ENCODE measurements around the gene SPG7.

SPG7 gene

GRCh38 chr16:89602952-89603590 is 94.9 kb downstream of the SPG7 start:
- no peaks in the 10 kb centered on the region for H3K27me3 ChIP-seq (replicated peaks)
- H3K36me3 ChIP-seq (replicated peaks): no peaks in the 10 kb centered on the region
- no peak for TF ChIP-seq CTCF (IDR thresholded peaks at IDR 0.05; ENCODE audit: low read depth, low read length, missing control alignments)
- in situ Hi-C loops (cut with HindIII; ENCODE audit: low pct_ligation_motif_present, low sequenced_read_pairs): no loop called here
- H3K27ac ChIP-seq: peak overlapping the region; percentile 95
- H3K4me3 ChIP-seq (ENCODE audit: low read depth, low read length): no peak overlapping the region
- DNase-seq: no peak

DNA sequence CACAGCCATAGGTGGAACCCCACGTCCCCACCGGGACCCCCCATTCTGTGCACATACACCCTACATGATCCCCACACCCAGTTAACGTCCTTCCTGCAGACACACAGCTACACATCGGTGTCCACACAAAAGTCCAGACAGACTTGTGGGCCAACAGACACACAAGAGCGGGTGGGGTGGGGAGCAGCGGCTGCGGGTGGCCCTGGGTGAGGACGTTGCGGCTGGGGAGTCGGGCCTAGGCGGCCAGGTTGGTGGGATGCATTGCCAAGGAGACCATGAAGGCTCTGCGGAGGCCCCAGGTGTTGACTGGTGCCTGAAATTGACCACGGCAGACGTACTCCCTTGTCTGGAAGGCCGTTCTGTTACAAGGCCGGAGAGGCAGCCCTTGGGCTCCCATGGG is 96.6 kb downstream of the SPG7 start:
- Histone ChIP-seq H3K27me3 (replicated peaks) (no peaks in the 10 kb centered on the region), H3K27ac (no peak overlapping the region), H3K36me3 (replicated peaks) (no peaks in the 10 kb centered on the region), H3K4me3 (ENCODE audit: low read depth, low read length) (no peak overlapping the region)
- no peak for DNase-seq
- no peak for TF ChIP-seq CTCF (IDR thresholded peaks at IDR 0.05; ENCODE audit: low read depth, low read length, missing control alignments)
- in situ Hi-C loops (cut with HindIII; ENCODE audit: low pct_ligation_motif_present, low sequenced_read_pairs): no loop called here

GRCh38 chr16:89605186-89605970 is 97.2 kb downstream of the SPG7 start:
- Histone ChIP-seq H3K36me3 (replicated peaks) (no peaks in the 10 kb centered on the region), H3K27me3 (replicated peaks) (no peaks in the 10 kb centered on the region), H3K27ac (no peak overlapping the region), H3K4me3 (ENCODE audit: low read depth, low read length) (no peak overlapping the region)
- no peak for DNase-seq
- in situ Hi-C loops (cut with HindIII; ENCODE audit: low pct_ligation_motif_present, low sequenced_read_pairs): no loop called here
- no peak for TF ChIP-seq CTCF (IDR thresholded peaks at IDR 0.05; ENCODE audit: low read depth, low read length, missing control alignments)

DNA sequence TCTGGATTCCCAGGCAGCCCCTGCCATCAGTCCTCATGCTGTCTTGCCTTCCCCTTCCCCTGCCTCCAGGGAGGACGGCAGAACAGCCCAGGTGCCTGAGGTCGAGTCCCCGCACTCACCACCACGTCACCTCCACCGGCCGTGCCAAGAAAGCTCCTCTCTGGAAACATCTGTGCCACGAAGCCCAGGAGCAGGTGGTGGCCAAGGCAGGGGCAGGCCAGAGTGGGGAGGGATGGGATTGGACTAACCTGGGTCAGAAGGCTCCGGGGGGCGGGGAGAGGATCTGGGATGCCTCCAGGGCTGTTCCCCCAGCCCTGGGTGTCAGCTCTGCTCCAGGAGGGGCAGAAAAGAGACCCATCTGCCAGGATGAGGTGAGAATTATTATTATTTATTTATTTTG is 97.8 kb downstream of the SPG7 start:
- no peak for DNase-seq
- in situ Hi-C loops (cut with HindIII; ENCODE audit: low pct_ligation_motif_present, low sequenced_read_pairs): no loop called here
- H3K27me3 ChIP-seq (replicated peaks): no peaks in the 10 kb centered on the region
- H3K36me3 ChIP-seq (replicated peaks): no peaks in the 10 kb centered on the region
- no peak for TF ChIP-seq CTCF (IDR thresholded peaks at IDR 0.05; ENCODE audit: low read depth, low read length, missing control alignments)
- H3K27ac ChIP-seq: no peak overlapping the region
- H3K4me3 ChIP-seq (ENCODE audit: low read depth, low read length): no peak overlapping the region
